A549 (cell line): ENCODE data around the gene TRUB2. TPM values are rescaled to one million over a fixed set of nuclear protein-coding genes. Genes with fewer than 3 reads are reported as not detected.

Experiments used
- ATAC-seq, 2 experiments: fragments of 200-7000 bp in 1 of 2; fragments of >200 bp in 1 of 2; cut with Nextera tagmentation in 1 of 2; cut with Tn5 transposase in 1 of 2; 3 replicates each; pipeline versions ENCODE4 v1.8.0 to v1.9.1; 2018 to 2020; ENCODE audit warnings: mild to moderate bottlenecking in 1 of 2, moderate library complexity in 1 of 2
- CTCF ChIA-PET: fragments of 300-600 bp; sonication (Branson Sonifier 250); formaldehyde crosslinking; extraction: SDS; loops from one replicate; lab custom pipeline; 2021; ENCODE audit warnings: antibody characterized with exemption, inconsistent platforms; lab: Yijun Ruan, JAX
- POLR2A ChIA-PET: fragments of 350-600 bp; formaldehyde crosslinking; extraction: SDS; loops from one replicate; lab custom pipeline; 2021; ENCODE audit warnings: antibody characterized with exemption, inconsistent platforms; lab: Yijun Ruan, JAX
- DNase-seq, 2 experiments: peaks; one replicate each; pipeline versions ENCODE4 v3.0.0 to v3.0.0-alpha.2; 2011 to 2016; ENCODE audit warnings: low read depth in 1 of 2, low spot score in 1 of 2
- FAIRE-seq: peaks from 2 replicates; lab custom pipeline; 2011; peaks lifted over from hg19 to GRCh38; lab: Jason Lieb, UNC
- H3K27ac ChIP-seq, 2 experiments: fragments of >200 bp; sonication (Bioruptor Twin); formaldehyde crosslinking; 3 replicates each; pipeline ENCODE4 v1.5.1; 2016 to 2017
- H3K4me1 ChIP-seq: fragments of >200 bp; sonication (Bioruptor Twin); formaldehyde crosslinking; 3 replicates; pipeline ENCODE4 v1.6.1; 2016
- H3K4me2 ChIP-seq: fragments of >200 bp; sonication (Bioruptor Twin); formaldehyde crosslinking; 3 replicates; pipeline ENCODE4 v1.6.1; 2016
- H3K4me3 ChIP-seq: fragments of >200 bp; sonication (Bioruptor Twin); formaldehyde crosslinking; 3 replicates; pipeline ENCODE4 v1.5.1; 2016
- H3K9me3 ChIP-seq: fragments of >200 bp; sonication (Bioruptor Twin); formaldehyde crosslinking; 3 replicates; pipeline ENCODE4 v1.6.1; 2016
- ATOH8 ChIP-seq: fragments of 250-450 bp; sonication (Bioruptor Pico); IDR thresholded peaks from 2 replicates; pipeline ENCODE4 v1.5.0; 2020; ENCODE audit warnings: low read depth, mild to moderate bottlenecking, moderate library complexity
- BCL3 ChIP-seq: fragments of >200 bp; sonication (Bioruptor Twin); formaldehyde crosslinking; IDR thresholded peaks from 3 replicates; pipeline ENCODE4 v1.6.1; 2016
- BHLHE40 ChIP-seq: IDR thresholded peaks from 2 replicates; pipeline ENCODE4 v1.6.1; 2012; ENCODE audit warnings: low read depth, low read length, inconsistent platforms
- CEBPB ChIP-seq, 2 experiments: fragments of >200 bp in 1 of 2; sonication (Bioruptor Twin) in 1 of 2; formaldehyde crosslinking in 1 of 2; IDR thresholded peaks; 2 replicates each; pipeline ENCODE4 v1.6.1; 2012 to 2016
- CTCF ChIP-seq: fragments of >200 bp; sonication (Bioruptor Twin); formaldehyde crosslinking; IDR thresholded peaks from 3 replicates; pipeline ENCODE4 v1.5.1; 2016
- GATA3 ChIP-seq: IDR thresholded peaks from 2 replicates; pipeline ENCODE4 v1.6.1; 2012; ENCODE audit warnings: borderline replicate concordance
- HDAC2 ChIP-seq: fragments of 200-600 bp; sonication (generic); IDR thresholded peaks from 2 replicates; pipeline ENCODE4 v1.6.1; 2016
- HES2 ChIP-seq: fragments of >200 bp; sonication (Bioruptor Twin); formaldehyde crosslinking; IDR thresholded peaks from 2 replicates; pipeline ENCODE4 v1.6.1; 2016
- HMGXB4 ChIP-seq: fragments of 250-450 bp; sonication (Bioruptor Pico); IDR thresholded peaks from 2 replicates; pipeline ENCODE4 v1.5.0; 2021; ENCODE audit warnings: mild to moderate bottlenecking, moderate library complexity, borderline replicate concordance
- HOXA7 ChIP-seq: fragments of 250-450 bp; sonication (Bioruptor Pico); IDR thresholded peaks from 2 replicates; pipeline ENCODE4 v1.5.0; 2020; ENCODE audit warnings: mild to moderate bottlenecking, moderate library complexity
- HOXB13 ChIP-seq: fragments of 250-450 bp; sonication (Bioruptor Pico); IDR thresholded peaks from 2 replicates; pipeline ENCODE4 v1.5.0; 2020; ENCODE audit warnings: low read depth, mild to moderate bottlenecking, moderate library complexity
- JUN ChIP-seq, 2 experiments: fragments of >200 bp; sonication (Bioruptor Twin); formaldehyde crosslinking; IDR thresholded peaks; 2 replicates in 1 of 2; 3 replicates in 1 of 2; pipeline ENCODE4 v1.6.1; 2016 to 2017
- NFE2L2 ChIP-seq: fragments of 150-350 bp; conservative IDR thresholded peaks from 2 replicates; pipeline ENCODE4 v1.6.1; 2014; ENCODE audit warnings: low read length
- PHF8 ChIP-seq: fragments of 200-600 bp; sonication (generic); IDR thresholded peaks from 2 replicates; pipeline ENCODE4 v1.6.1; 2016; ENCODE audit warnings: low read depth, mild to moderate bottlenecking, antibody characterized with exemption, moderate library complexity, borderline replicate concordance
- POLR2A ChIP-seq: IDR thresholded peaks from 2 replicates; pipeline ENCODE4 v1.6.1; 2012; ENCODE audit warnings: mild to moderate bottlenecking, low read length
- RARB ChIP-seq: fragments of 250-450 bp; sonication (Bioruptor Pico); IDR thresholded peaks from 2 replicates; pipeline ENCODE4 v1.8.0; 2021; ENCODE audit warnings: mild to moderate bottlenecking, moderate library complexity
- REST ChIP-seq: fragments of 200-600 bp; sonication (generic); IDR thresholded peaks from 2 replicates; pipeline ENCODE4 v1.6.1; 2016; ENCODE audit warnings: antibody characterized with exemption, mild to moderate bottlenecking, moderate library complexity
- RFX5 ChIP-seq: fragments of 450-650 bp; IDR thresholded peaks from 2 replicates; pipeline ENCODE4 v1.7.1; 2014; ENCODE audit warnings: antibody characterized with exemption, mild to moderate bottlenecking, moderate library complexity
- RNF2 ChIP-seq: fragments of 200-600 bp; sonication (generic); IDR thresholded peaks from 2 replicates; pipeline ENCODE4 v1.6.1; 2016; ENCODE audit warnings: low read depth, mild to moderate bottlenecking, antibody characterized with exemption, moderate library complexity, borderline replicate concordance
- USF2 ChIP-seq: fragments of 450-650 bp; IDR thresholded peaks from 2 replicates; pipeline ENCODE4 v1.6.1; 2014; ENCODE audit warnings: antibody characterized with exemption
- ZFP36 ChIP-seq: fragments of 450-650 bp; IDR thresholded peaks from 2 replicates; pipeline ENCODE4 v1.6.1; 2014; ENCODE audit warnings: borderline replicate concordance; ENCODE audit not compliant: partially characterized antibody
- WGBS: methylation state at CpG from one replicate; pipeline ENCODE4 v1.1.6; 2017; ENCODE audit errors: missing lambda C conversion rate; 5-methylcytosine and 5-hydroxymethylcytosine counted together
- polyA plus RNA-seq, 4 experiments: library from polyadenylated mRNA; depleted of rRNA in 3 of 4; stranded (reverse); fragments of >200 nt; fragmentation: RNase III in 1 of 4; extraction: RNeasy Plus Mini Kit Qiagen cat#74134 plus additional on column Dnase treatment in 1 of 4; gene quantifications; 2 replicates in 3 of 4; 3 replicates in 1 of 4; pipeline ENCODE4 v1.2.3, GENCODE V29; 2011 to 2017

TRUB2 gene
- polyA plus RNA-seq, 2 of the 4 experiments (the other 2 are of a cell fraction) = 29.0 to 38.7 TPM

- H3K9me3 ChIP-seq = no peaks in the 10 kb centered on the region
- H3K27ac ChIP-seq = peak overlapping the region in 1 of 2 experiments; percentile 93; a peak in 4 of 6 replicates
- TF ChIP-seq HDAC2 = no peak
- no peak for TF ChIP-seq RNF2
- 0 out of 4 replicates have a peak, but pooled peaks of 1 of the 2 experiments have one; percentile 35 for TF ChIP-seq CEBPB (IDR thresholded peaks at IDR 0.05)
- H3K4me2 ChIP-seq = peak overlapping the region; percentile 27; the same call in 1 of the 3 replicates
- DNase-seq (no peak), FAIRE-seq (no peak), ATAC-seq (peak; percentile 6 to 21; a peak in 3 of 6 replicates)
- POLR2A ChIA-PET = interaction anchor here (0.8 to 1.2 kb wide), 4 partner anchors 9 to 332 kb away, joined by 3 to 5 read pairs (median 3); partner anchors contain the start of genes GOLGA2 and SWI5
- 71% methylated on average over 9 of the region's 9 CpGs for WGBS
- CTCF ChIA-PET = interaction anchor here (0.7 to 14.8 kb wide), 10 partner anchors 8 to 331 kb away, joined by 3 to 182 read pairs (median 4); no protein-coding TSS in a partner anchor
- H3K4me3 ChIP-seq = no peak overlapping the region
- peaks cover 41% of the 10 kb centered on the region for H3K4me1 ChIP-seq
These were observed 17.9 kb downstream of the TRUB2 start for GRCh38 chr9:128304136-128304970.

- FAIRE-seq (no peak), DNase-seq (no peak), ATAC-seq (no peak)
- H3K4me1 ChIP-seq = peaks cover 17% of the 10 kb centered on the region
- H3K4me3 ChIP-seq = no peak overlapping the region
- ChIA-PET POLR2A (interaction anchor here (0.6 to 1.1 kb wide), 2 partner anchors 23 to 41 kb away, joined by 3 to 6 read pairs; partner anchors contain the start of genes GOLGA2, SLC27A4 and SWI5), CTCF (interaction anchor here (0.9 to 17.8 kb wide), 8 partner anchors 9 to 121 kb away, joined by 3 to 206 read pairs (median 7); partner anchors contain the start of gene CERCAM)
- no peaks in the 10 kb centered on the region for H3K9me3 ChIP-seq
- H3K4me2 ChIP-seq = no peak overlapping the region
- no peak overlapping the region for H3K27ac ChIP-seq
- WGBS = 92% methylated on average over 20 of the region's 20 CpGs
- TF ChIP-seq RARB (CRISPR knock-in tag) = no peak
- no peak for TF ChIP-seq ATOH8 (CRISPR knock-in tag)
- TF ChIP-seq NFE2L2 = no peak
- TF ChIP-seq REST = no peak
- no peak for TF ChIP-seq RFX5
- no peak for TF ChIP-seq HES2
- TF ChIP-seq BHLHE40 = no peak
- TF ChIP-seq PHF8 = no peak
- no peak for TF ChIP-seq HOXB13 (CRISPR knock-in tag)
- TF ChIP-seq JUN (IDR thresholded peaks at IDR 0.05) = no peak
- no peak for TF ChIP-seq USF2
- TF ChIP-seq ZFP36 = no peak
- no peak for TF ChIP-seq HOXA7
- TF ChIP-seq HMGXB4 (CRISPR knock-in tag) = no peak
- no peak for TF ChIP-seq POLR2A
- TF ChIP-seq CTCF = no peak
- no peak for TF ChIP-seq BCL3
- TF ChIP-seq GATA3 = no peak
These were observed 23.4 kb downstream of the TRUB2 start for GRCh38 chr9:128298535-128299482.
